Left lung (tissue), 10 donors: ENCODE data around the gene MCRIP2. TPM values are rescaled to one million over a fixed set of nuclear protein-coding genes. Genes with fewer than 3 reads are reported as not detected.
"Not testable (repeated sequence)": the region's sequence is repeated elsewhere in the genome, so short reads cannot be mapped to it uniquely, and the experiment has no call there.

ENCODE experiments used
- ATAC-seq: fragments of 200-7000 bp; cut with Tn5 transposase; one replicate; pipeline ENCODE4 v1.9.1; 2020; ENCODE audit warnings: moderate library complexity
- DNase-seq, 4 donors: peaks; one replicate each; pipeline ENCODE4 v3.0.0-alpha.2; 2013 to 2020
- H3K27ac ChIP-seq, 2 donors: fragments of 200-600 bp; sonication (generic) in 1 of 2; one replicate each; pipeline versions ENCODE4 v1.5.0 to v1.8.0; 2020 to 2021
- H3K27me3 ChIP-seq, 2 donors: fragments of 200-600 bp; sonication (generic) in 1 of 2; one replicate each; pipeline versions ENCODE4 v1.5.0 to v1.8.0; 2020 to 2021
- H3K36me3 ChIP-seq, 2 donors: fragments of 200-600 bp; sonication (generic) in 1 of 2; one replicate each; pipeline versions ENCODE4 v1.5.0 to v1.8.0; 2020 to 2021
- H3K4me1 ChIP-seq, 2 donors: fragments of 200-600 bp; one replicate each; pipeline ENCODE4 v1.8.0; 2021
- H3K4me3 ChIP-seq, 2 donors: fragments of 200-600 bp; sonication (generic) in 1 of 2; one replicate each; pipeline versions ENCODE4 v1.5.0 to v1.8.0; 2020 to 2021; ENCODE audit warnings: mild to moderate bottlenecking in 1 of 2
- H3K9me3 ChIP-seq, 2 donors: fragments of 200-600 bp; sonication (generic) in 1 of 2; one replicate each; pipeline versions ENCODE4 v1.5.0 to v1.8.0; 2020 to 2021
- intact Hi-C, 2 donors: fragments of 100-400 bp; cut with DNase I; formaldehyde crosslinking; loops; one replicate each; pipeline versions ENCODE4 v1.11.2 to v1.14.2; 2022
- polyA plus RNA-seq, 6 donors: library from polyadenylated mRNA; unstranded; fragments of 120-200 nt; gene quantifications; one replicate each; pipeline ENCODE4 v1.2.1, GENCODE V29; 2013; ENCODE audit not compliant: insufficient read length in 6 of 6
- total RNA-seq, 2 donors: library from RNA; stranded (reverse); fragmentation: NEBNext Ultra II Directional; extraction: Animal tissue kit (Norgen Biotek cat#: 25700); gene quantifications; one replicate each; pipeline ENCODE4 v1.2.1, GENCODE V29; 2021
- TF ChIP-seq, protein P1 (sequence below), 2 donors: fragments of 200-600 bp; sonication (generic) in 1 of 2; IDR thresholded peaks; one replicate each; pipeline versions ENCODE4 v1.5.0 to v1.8.0; 2021; ENCODE audit warnings: antibody characterized with exemption in 2 of 2
- donor health status: DM: no; HTN: yes; CAD: no.
- donor health status: DM: no; HTN: no; CAD: no.

MCRIP2 gene
- total and polyA plus RNA-seq, 8 donors = 6.8 to 42.5 (median 12.1) TPM

DNA sequence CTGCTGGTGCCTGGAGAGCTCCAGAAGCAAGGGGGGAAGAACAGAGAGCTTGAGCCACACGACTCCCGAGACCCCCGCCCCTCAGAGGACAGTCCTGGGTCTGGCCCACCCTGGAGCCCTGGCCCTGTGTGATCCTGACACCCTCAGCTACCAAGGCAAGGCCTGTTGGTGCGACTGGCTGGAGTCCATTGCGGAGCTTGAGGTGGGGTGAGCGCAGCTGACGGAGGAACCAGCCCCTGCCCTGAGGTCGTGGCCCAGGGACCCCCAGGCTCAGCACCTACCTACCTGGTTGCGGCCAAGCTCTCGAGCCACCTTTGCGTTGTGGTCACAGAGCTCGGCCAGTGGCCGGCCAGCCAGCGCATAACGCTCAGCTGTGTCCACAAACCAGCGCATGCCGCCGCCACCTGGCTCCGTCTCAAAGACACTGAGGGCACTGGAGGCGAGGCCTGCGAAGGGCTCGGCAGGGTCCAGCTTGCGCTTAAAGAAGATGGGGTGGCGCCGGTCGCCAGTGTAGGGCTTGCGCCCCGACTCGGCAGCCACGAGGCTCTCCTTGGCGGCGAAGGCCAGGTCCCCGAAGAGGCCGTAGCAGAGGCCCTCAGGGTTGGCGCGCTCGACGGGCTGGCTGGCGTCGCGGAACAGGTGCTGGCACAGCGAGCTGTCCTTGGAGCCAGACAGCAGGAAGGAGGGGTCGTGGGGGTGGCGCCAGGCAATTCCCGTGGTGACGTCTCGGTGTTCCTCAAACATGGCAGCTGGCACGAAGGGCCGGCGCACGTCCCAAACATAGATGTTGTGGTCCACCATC is 45.0 kb downstream of the MCRIP2 start:
- Histone ChIP-seq H3K27ac (no peak overlapping the region), H3K4me3 (no peak overlapping the region), H3K9me3 (no peaks in the 10 kb centered on the region), H3K36me3 (peaks cover 0 to 47% of the 10 kb centered on the region in 2 donors), H3K4me1 (peaks cover 24 to 60% of the 10 kb centered on the region in 2 donors), H3K27me3 (peaks cover 0 to 7% of the 10 kb centered on the region in 2 donors)
- ATAC-seq = no peak
- DNase-seq = no peak
- intact Hi-C loops = no loop called here
- TF ChIP-seq, protein P1, sequence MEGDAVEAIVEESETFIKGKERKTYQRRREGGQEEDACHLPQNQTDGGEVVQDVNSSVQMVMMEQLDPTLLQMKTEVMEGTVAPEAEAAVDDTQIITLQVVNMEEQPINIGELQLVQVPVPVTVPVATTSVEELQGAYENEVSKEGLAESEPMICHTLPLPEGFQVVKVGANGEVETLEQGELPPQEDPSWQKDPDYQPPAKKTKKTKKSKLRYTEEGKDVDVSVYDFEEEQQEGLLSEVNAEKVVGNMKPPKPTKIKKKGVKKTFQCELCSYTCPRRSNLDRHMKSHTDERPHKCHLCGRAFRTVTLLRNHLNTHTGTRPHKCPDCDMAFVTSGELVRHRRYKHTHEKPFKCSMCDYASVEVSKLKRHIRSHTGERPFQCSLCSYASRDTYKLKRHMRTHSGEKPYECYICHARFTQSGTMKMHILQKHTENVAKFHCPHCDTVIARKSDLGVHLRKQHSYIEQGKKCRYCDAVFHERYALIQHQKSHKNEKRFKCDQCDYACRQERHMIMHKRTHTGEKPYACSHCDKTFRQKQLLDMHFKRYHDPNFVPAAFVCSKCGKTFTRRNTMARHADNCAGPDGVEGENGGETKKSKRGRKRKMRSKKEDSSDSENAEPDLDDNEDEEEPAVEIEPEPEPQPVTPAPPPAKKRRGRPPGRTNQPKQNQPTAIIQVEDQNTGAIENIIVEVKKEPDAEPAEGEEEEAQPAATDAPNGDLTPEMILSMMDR (IDR thresholded peaks at IDR 0.05) = no peak

DNA sequence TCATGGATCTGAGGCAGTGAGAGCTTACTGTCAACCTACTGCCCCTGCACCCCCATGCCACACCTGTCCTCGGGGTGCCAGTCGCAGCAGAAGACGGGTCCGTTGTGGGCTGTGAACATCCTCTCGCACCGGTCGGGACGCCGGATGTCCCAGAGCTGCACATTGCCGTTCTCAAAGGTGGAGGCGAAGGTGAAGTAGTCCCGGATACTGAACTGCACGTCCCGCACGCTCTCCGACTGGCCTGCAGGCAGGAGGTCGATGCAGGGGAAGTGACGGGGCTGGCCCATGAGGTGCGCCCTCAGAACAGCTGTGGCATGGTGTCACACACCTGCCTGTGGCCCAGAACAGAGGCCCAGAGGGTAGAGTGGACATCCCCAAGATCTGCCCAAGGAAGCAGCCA is 45.9 kb downstream of the MCRIP2 start:
- H3K36me3 ChIP-seq = peaks cover 0 to 39% of the 10 kb centered on the region in 2 donors
- no peaks in the 10 kb centered on the region for H3K9me3 ChIP-seq
- peaks cover 6 to 16% of the 10 kb centered on the region in 2 donors for H3K27me3 ChIP-seq
- no peak overlapping the region for H3K4me3 ChIP-seq
- DNase-seq = no peak
- no peak overlapping the region for H3K27ac ChIP-seq
- TF ChIP-seq, protein P1 (IDR thresholded peaks at IDR 0.05) = no peak
- no peak for ATAC-seq
- peaks cover 21 to 52% of the 10 kb centered on the region in 2 donors for H3K4me1 ChIP-seq
- intact Hi-C loops = no loop called here

DNA sequence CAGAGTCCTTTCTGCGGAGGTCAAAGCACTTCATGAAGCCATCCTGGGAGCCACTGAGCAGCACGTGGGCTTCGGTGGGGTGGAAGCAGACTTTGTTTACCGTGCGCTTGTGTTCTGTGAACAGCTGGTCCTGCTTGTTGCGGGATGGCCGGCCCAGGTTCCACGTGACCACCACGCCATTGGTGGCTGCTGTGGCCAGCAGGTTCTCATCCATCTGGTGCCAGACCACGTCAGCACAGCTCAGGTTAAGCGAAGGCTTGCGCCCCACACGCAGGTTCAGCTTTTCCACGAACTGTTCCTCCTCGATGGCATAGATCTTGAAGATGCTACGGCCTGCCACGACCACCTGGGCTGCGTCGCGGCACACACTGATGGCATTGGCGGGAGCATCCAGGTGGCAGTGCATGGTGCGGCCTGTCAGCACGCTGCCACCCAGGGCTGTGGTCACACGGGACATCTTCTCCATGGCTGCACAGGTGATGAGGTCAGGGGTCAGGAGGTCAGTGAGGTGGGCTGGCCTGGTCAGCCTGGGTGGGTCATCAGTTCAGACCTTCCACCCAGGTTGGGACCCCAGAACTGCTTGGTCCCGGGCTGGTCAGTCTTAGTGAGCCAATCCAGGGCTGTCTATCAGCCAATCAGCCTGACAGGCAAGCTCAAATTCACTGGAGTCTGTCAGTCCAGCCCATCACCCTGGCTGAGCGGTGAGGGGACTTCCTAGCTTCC is 47.7 kb downstream of the MCRIP2 start:
- peak overlapping the region; percentile 69 to 90 for H3K27ac ChIP-seq
- peak in 1 of 4 donors; percentile 34 for DNase-seq
- intact Hi-C loops = no loop called here
- H3K4me3 ChIP-seq = peak overlapping the region; percentile 88 to 99
- peaks cover 14 to 43% of the 10 kb centered on the region in 2 donors for H3K4me1 ChIP-seq
- H3K9me3 ChIP-seq = no peaks in the 10 kb centered on the region
- H3K27me3 ChIP-seq = peaks cover 24 to 34% of the 10 kb centered on the region in 2 donors
- peaks cover 0 to 29% of the 10 kb centered on the region in 2 donors for H3K36me3 ChIP-seq
- TF ChIP-seq, protein P1 (IDR thresholded peaks at IDR 0.05) = no peak
- ATAC-seq = no peak

DNA sequence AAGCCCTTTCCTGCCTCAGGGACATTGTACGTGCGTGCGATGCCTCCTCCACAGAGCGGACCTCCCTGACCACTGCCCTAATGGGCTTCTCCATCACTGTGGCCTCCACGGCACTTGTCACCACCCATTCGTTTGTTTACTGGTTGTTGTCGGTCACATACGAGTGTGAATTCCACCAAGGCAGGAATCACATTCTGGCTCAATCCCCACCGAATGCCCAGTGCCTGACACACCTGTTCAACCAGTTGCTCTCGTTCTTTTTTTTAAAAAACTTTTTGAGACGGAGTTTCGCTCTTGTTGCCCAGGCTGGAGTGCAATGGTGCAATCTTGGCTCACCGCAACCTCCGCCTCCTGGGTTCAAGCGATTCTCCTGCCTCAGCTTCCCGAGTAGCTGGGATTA is 49.6 kb downstream of the MCRIP2 start:
- intact Hi-C loops, ATAC-seq: not testable (repeated sequence)
- H3K27me3 ChIP-seq = peaks cover 42 to 53% of the 10 kb centered on the region in 2 donors

DNA sequence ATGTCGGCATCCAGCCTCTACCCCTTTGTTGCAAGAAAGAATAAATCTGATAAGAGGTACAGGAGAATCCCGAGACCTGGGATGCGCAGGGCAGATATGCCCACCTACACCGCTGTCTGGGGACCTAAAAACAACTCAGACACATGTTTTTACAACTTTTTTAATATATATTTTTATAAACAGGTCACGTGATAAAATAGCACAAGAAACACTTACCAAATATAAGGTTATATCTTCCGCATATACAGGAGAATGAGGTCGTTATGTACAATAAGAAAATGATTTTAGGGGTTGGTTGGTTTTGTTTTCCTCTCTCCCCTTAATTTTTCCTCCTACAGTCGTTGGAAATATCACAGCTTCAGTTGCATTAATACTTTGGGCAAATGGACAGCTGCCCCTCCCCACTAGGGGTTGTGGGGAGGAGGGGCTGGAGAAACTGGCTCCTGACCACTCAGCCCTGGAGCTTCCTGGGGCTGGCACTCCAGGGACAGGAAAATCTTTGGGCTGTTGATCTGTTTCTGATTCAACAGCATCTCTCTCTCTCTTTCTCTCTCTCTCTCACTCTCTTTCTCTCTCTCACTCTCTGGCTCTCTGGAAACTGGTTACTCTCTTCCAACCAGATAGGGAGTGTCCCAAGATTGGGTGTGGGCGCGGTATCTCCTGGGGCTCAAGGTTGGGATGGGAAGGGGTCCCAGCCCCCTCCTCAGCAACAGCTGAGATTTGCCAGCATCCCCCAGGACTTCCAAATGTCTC is 50.9 kb downstream of the MCRIP2 start:
- Histone ChIP-seq H3K36me3 (peaks cover 0 to 4% of the 10 kb centered on the region in 2 donors), H3K4me3 (no peak overlapping the region), H3K9me3 (no peaks in the 10 kb centered on the region), H3K27me3 (peaks cover 44 to 66% of the 10 kb centered on the region in 2 donors), H3K27ac (no peak overlapping the region), H3K4me1 (peaks cover 20 to 44% of the 10 kb centered on the region in 2 donors)
- TF ChIP-seq, protein P1 (IDR thresholded peaks at IDR 0.05) = no peak
- DNase-seq (no peak), ATAC-seq (no peak)
- intact Hi-C loops = no loop called here

More for the DNA sequence above, 49.6 kb downstream of the MCRIP2 start:
- DNase-seq, H3K4me3 ChIP-seq, H3K27ac ChIP-seq, H3K9me3 ChIP-seq: not testable (repeated sequence)
- H3K36me3 ChIP-seq = peaks cover 0 to 17% of the 10 kb centered on the region in 2 donors
- peaks cover 20 to 44% of the 10 kb centered on the region in 2 donors for H3K4me1 ChIP-seq
